Activated CD8-positive, alpha-beta T cell treated with anti-CD3 and anti-CD28 coated beads for 36 hours (primary cell): Measurements from ENCODE around the gene TNFRSF6B. TPM values are rescaled to one million over a fixed set of nuclear protein-coding genes. Genes with fewer than 3 reads are reported as not detected.
"Not testable (repeated sequence)": the region's sequence is repeated elsewhere in the genome, so short reads cannot be mapped to it uniquely, and the experiment has no call there.

Experiments used
- ATAC-seq: fragments of 200-7000 bp; cut with Tn5 transposase; one replicate; pipeline ENCODE4 v1.10.0; 2021; ENCODE audit warnings: mild to moderate bottlenecking, moderate library complexity
- CTCF ChIA-PET: fragments of 350-600 bp; sonication (Branson Sonifier 250); formaldehyde crosslinking; loops from one replicate; lab custom pipeline; 2021; ENCODE audit warnings: antibody characterized with exemption; lab: Charles Lee
- POLR2A ChIA-PET: fragments of 350-600 bp; sonication (Branson Sonifier 250); formaldehyde crosslinking; loops from one replicate; lab custom pipeline; 2021; ENCODE audit warnings: antibody characterized with exemption; lab: Charles Lee
- DNase-seq: peaks from one replicate; pipeline ENCODE4 v3.0.0-alpha.2; 2020
- H3K27ac Mint-ChIP-seq: one replicate; pipeline ENCODE4 v1.8.0; 2021; ENCODE audit warnings: mild to moderate bottlenecking, mixed read lengths
- H3K27me3 Mint-ChIP-seq: one replicate; pipeline ENCODE4 v1.8.0; 2021; ENCODE audit warnings: mixed read lengths
- H3K36me3 Mint-ChIP-seq: one replicate; pipeline ENCODE4 v1.8.0; 2021; ENCODE audit warnings: low read depth, mixed read lengths
- H3K4me1 Mint-ChIP-seq: one replicate; pipeline ENCODE4 v1.8.0; 2021; ENCODE audit warnings: low read depth, mixed read lengths
- H3K4me3 Mint-ChIP-seq: one replicate; pipeline ENCODE4 v1.8.0; 2021; ENCODE audit warnings: mild to moderate bottlenecking, moderate library complexity, mixed read lengths
- H3K9me3 Mint-ChIP-seq: one replicate; pipeline ENCODE4 v1.8.0; 2021; ENCODE audit warnings: mixed read lengths
- CTCF ChIP-seq: fragments of 200-600 bp; IDR thresholded peaks from one replicate; pipeline ENCODE4 v1.8.0; 2022; ENCODE audit warnings: antibody characterized with exemption, mild to moderate bottlenecking
- intact Hi-C: fragments of 100-400 bp; cut with micrococcal nuclease; formaldehyde crosslinking; loops from one replicate; pipeline ENCODE4 v1.10.0; 2022
- total RNA-seq, 2 experiments: library from RNA; stranded (reverse); gene quantifications; one replicate each; pipeline ENCODE4 v1.2.3, GENCODE V29; 2021

Gene TNFRSF6B
- total RNA-seq, 2 experiments from 2014 or later = not detected

GRCh38 chr20:63659370-63659769 lies 37.1 kb upstream of the TNFRSF6B start:
- TF ChIP-seq CTCF = no peak
- ChIA-PET POLR2A (no interaction called here), CTCF (no interaction called here)
- Mint-ChIP-seq H3K4me1 (peaks cover 17% of the 10 kb centered on the region), H3K27me3 (no peaks in the 10 kb centered on the region), H3K36me3 (peaks cover 18% of the 10 kb centered on the region), H3K9me3 (no peaks in the 10 kb centered on the region), H3K27ac (peak overlapping the region; percentile 93), H3K4me3 (peak overlapping the region; percentile 96)
- intact Hi-C loops = no loop called here
- ATAC-seq (no peak), DNase-seq (no peak)

GRCh38 chr20:63660174-63660573 lies 36.3 kb upstream of the TNFRSF6B start:
- H3K9me3 Mint-ChIP-seq, DNase-seq, POLR2A ChIA-PET, intact Hi-C loops, ATAC-seq, H3K27me3 Mint-ChIP-seq, CTCF ChIA-PET, H3K27ac Mint-ChIP-seq: not testable (repeated sequence)
- H3K4me3 Mint-ChIP-seq = peak overlapping the region; percentile 96
- H3K36me3 Mint-ChIP-seq = peaks cover 20% of the 10 kb centered on the region
- peaks cover 12% of the 10 kb centered on the region for H3K4me1 Mint-ChIP-seq

GRCh38 chr20:63660622-63661021 lies 35.8 kb upstream of the TNFRSF6B start:
- no peak for TF ChIP-seq CTCF
- DNase-seq = no peak
- Mint-ChIP-seq H3K27ac (no peak overlapping the region), H3K9me3 (no peaks in the 10 kb centered on the region), H3K36me3 (peaks cover 20% of the 10 kb centered on the region), H3K27me3 (no peaks in the 10 kb centered on the region), H3K4me3 (no peak overlapping the region), H3K4me1 (peaks cover 12% of the 10 kb centered on the region)
- ATAC-seq = no peak
- CTCF ChIA-PET = no interaction called here
- POLR2A ChIA-PET = interaction anchor here (1.9 kb wide), 1 partner anchor 20 kb away, joined by 5 read pairs; no protein-coding TSS in a partner anchor
- intact Hi-C loops = no loop called here

- peaks cover 22% of the 10 kb centered on the region for H3K36me3 Mint-ChIP-seq
- TF ChIP-seq CTCF = no peak
- H3K9me3 Mint-ChIP-seq = no peaks in the 10 kb centered on the region
- DNase-seq (no peak), ATAC-seq (no peak)
- no peak overlapping the region for H3K27ac Mint-ChIP-seq
- H3K27me3 Mint-ChIP-seq = no peaks in the 10 kb centered on the region
- peaks cover 12% of the 10 kb centered on the region for H3K4me1 Mint-ChIP-seq
- CTCF ChIA-PET = no interaction called here
- intact Hi-C loops = no loop called here
- no peak overlapping the region for H3K4me3 Mint-ChIP-seq
- POLR2A ChIA-PET = interaction anchor here (1.9 kb wide), 1 partner anchor 20 kb away, joined by 5 read pairs; no protein-coding TSS in a partner anchor
Measured at GRCh38 chr20:63661108-63661507, 35.3 kb upstream of the TNFRSF6B start.

- no peak overlapping the region for H3K4me3 Mint-ChIP-seq
- H3K27ac Mint-ChIP-seq = no peak overlapping the region
- no peak for TF ChIP-seq CTCF
- intact Hi-C loops = no loop called here
- POLR2A ChIA-PET = interaction anchor here (0.9 to 1.9 kb wide), 3 partner anchors 19 to 25 kb away, joined by 3 to 5 read pairs (median 3); no protein-coding TSS in a partner anchor
- peaks cover 12% of the 10 kb centered on the region for H3K4me1 Mint-ChIP-seq
- H3K27me3 Mint-ChIP-seq = no peaks in the 10 kb centered on the region
- no peak for ATAC-seq
- no peaks in the 10 kb centered on the region for H3K9me3 Mint-ChIP-seq
- CTCF ChIA-PET = no interaction called here
- DNase-seq = no peak
- H3K36me3 Mint-ChIP-seq = peaks cover 22% of the 10 kb centered on the region
Measured at GRCh38 chr20:63661959-63662812, 34.3 kb upstream of the TNFRSF6B start.
